Panc1 (cell line): ENCODE data around the gene PARP8. TPM values are rescaled to one million over a fixed set of nuclear protein-coding genes. Genes with fewer than 3 reads are reported as not detected.

Source experiments
- ATAC-seq: fragments of 200-7000 bp; cut with Tn5 transposase; 2 replicates; pipeline ENCODE4 v1.9.1; 2020; ENCODE audit warnings: mild to moderate bottlenecking, moderate library complexity
- BruUV-seq: library from RNA; stranded (reverse); fragments of 400-500 nt; replicated peaks from 2 replicates; lab custom pipeline; 2021; lab: Mats Ljungman, UMichigan
- CTCF ChIA-PET: fragments of 300-600 bp; sonication (Branson Sonifier 250); formaldehyde crosslinking; loops from one replicate; lab custom pipeline; 2022; ENCODE audit warnings: antibody characterized with exemption; lab: Charles Lee
- POLR2A ChIA-PET: fragments of 300-600 bp; sonication (Branson Sonifier 250); formaldehyde crosslinking; loops from one replicate; lab custom pipeline; 2022; ENCODE audit warnings: antibody characterized with exemption; lab: Charles Lee
- DNase-seq: peaks from one replicate; pipeline ENCODE4 v3.0.0-alpha.2; 2010; ENCODE audit warnings: low read depth, low spot score
- H3K27ac ChIP-seq: 2 replicates; pipeline ENCODE4 v1.5.1; 2011; ENCODE audit warnings: mild to moderate bottlenecking, low read length, inconsistent platforms
- H3K27me3 ChIP-seq: fragments of 200-500 bp; sonication (Bioruptor generic); 2 replicates; pipeline ENCODE4 v1.6.0; 2014; ENCODE audit warnings: low read length, inconsistent platforms; ENCODE audit not compliant: control insufficient read depth, insufficient read depth
- H3K36me3 ChIP-seq: fragments of 200-500 bp; sonication (Bioruptor generic); 2 replicates; pipeline ENCODE4 v1.5.1; 2014; ENCODE audit warnings: inconsistent platforms, mild to moderate bottlenecking, low read length, moderate library complexity; ENCODE audit not compliant: control insufficient read depth, insufficient read depth
- H3K4me1 ChIP-seq: 2 replicates; pipeline ENCODE4 v1.5.1; 2011; ENCODE audit warnings: inconsistent platforms, mild to moderate bottlenecking, low read length, moderate library complexity; ENCODE audit not compliant: control insufficient read depth, insufficient read depth
- H3K4me3 ChIP-seq, 2 experiments: 2 replicates each; pipeline ENCODE4 v1.5.1; 2011 to 2012; ENCODE audit warnings: low read depth in 2 of 2, low read length in 2 of 2, mild to moderate bottlenecking in 2 of 2, inconsistent platforms in 1 of 2, moderate library complexity in 1 of 2
- H3K9me3 ChIP-seq: fragments of 200-500 bp; sonication (Bioruptor generic); 2 replicates; pipeline ENCODE4 v1.5.1; 2014; ENCODE audit warnings: low read depth, mild to moderate bottlenecking, inconsistent platforms, low read length, moderate library complexity; ENCODE audit not compliant: control insufficient read depth, insufficient read depth
- SIN3A ChIP-seq: IDR thresholded peaks from 2 replicates; pipeline ENCODE4 v1.6.1; 2012; ENCODE audit warnings: low read depth, mild to moderate bottlenecking, low read length, moderate library complexity, borderline replicate concordance; ENCODE audit not compliant: insufficient read depth
- in situ Hi-C: cut with HindIII; loops from 2 replicates; pipeline ENCODE4 v1.10.0; 2016; ENCODE audit warnings: low sequenced_read_pairs, low pct_unique_long_range_greater_than_20kb
- intact Hi-C: fragments of 100-400 bp; cut with micrococcal nuclease; formaldehyde crosslinking; loops from one replicate; pipeline ENCODE4 v1.10.0; 2022; ENCODE audit not compliant: unreplicated experiment
- total RNA-seq: library from RNA; stranded (reverse); gene quantifications from one replicate; pipeline ENCODE4 v1.2.1, GENCODE V29; 2021; ENCODE audit not compliant: unreplicated experiment
- TF ChIP-seq, protein P1 (sequence below), 2 experiments: IDR thresholded peaks; 2 replicates each; pipeline ENCODE4 v1.6.1; 2011 to 2012; ENCODE audit warnings: low read depth in 2 of 2, control low read depth in 1 of 2, low read length in 1 of 2, mild to moderate bottlenecking in 1 of 2, moderate library complexity in 1 of 2; ENCODE audit not compliant: insufficient read depth in 1 of 2

PARP8 gene
- total RNA-seq, 1 experiment from 2014 or later: 20.2 TPM

- no TSS peak for BruUV-seq
- no peak overlapping the region for H3K4me3 ChIP-seq
- in situ Hi-C loops: no loop called here
- ATAC-seq (no peak), DNase-seq (no peak)
- TF ChIP-seq, protein P1, sequence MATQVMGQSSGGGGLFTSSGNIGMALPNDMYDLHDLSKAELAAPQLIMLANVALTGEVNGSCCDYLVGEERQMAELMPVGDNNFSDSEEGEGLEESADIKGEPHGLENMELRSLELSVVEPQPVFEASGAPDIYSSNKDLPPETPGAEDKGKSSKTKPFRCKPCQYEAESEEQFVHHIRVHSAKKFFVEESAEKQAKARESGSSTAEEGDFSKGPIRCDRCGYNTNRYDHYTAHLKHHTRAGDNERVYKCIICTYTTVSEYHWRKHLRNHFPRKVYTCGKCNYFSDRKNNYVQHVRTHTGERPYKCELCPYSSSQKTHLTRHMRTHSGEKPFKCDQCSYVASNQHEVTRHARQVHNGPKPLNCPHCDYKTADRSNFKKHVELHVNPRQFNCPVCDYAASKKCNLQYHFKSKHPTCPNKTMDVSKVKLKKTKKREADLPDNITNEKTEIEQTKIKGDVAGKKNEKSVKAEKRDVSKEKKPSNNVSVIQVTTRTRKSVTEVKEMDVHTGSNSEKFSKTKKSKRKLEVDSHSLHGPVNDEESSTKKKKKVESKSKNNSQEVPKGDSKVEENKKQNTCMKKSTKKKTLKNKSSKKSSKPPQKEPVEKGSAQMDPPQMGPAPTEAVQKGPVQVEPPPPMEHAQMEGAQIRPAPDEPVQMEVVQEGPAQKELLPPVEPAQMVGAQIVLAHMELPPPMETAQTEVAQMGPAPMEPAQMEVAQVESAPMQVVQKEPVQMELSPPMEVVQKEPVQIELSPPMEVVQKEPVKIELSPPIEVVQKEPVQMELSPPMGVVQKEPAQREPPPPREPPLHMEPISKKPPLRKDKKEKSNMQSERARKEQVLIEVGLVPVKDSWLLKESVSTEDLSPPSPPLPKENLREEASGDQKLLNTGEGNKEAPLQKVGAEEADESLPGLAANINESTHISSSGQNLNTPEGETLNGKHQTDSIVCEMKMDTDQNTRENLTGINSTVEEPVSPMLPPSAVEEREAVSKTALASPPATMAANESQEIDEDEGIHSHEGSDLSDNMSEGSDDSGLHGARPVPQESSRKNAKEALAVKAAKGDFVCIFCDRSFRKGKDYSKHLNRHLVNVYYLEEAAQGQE (IDR thresholded peaks at IDR 0.05; ENCODE audit: insufficient read depth in 1 of 2, low read depth in 2 of 2, low read length in 1 of 2): no peak
- TF ChIP-seq SIN3A: no peak
- H3K27ac ChIP-seq: no peak overlapping the region
- H3K9me3 ChIP-seq: no peaks in the 10 kb centered on the region
- intact Hi-C loops: no loop called here
- H3K36me3 ChIP-seq: no peaks in the 10 kb centered on the region
- ChIA-PET POLR2A (no interaction called here), CTCF (no interaction called here)
- H3K4me1 ChIP-seq: no peaks in the 10 kb centered on the region
- H3K27me3 ChIP-seq: no peaks in the 10 kb centered on the region
Observed at GRCh38 chr5:50889790-50890189, 223.4 kb downstream of the PARP8 start.

Other genes starting within 250 kb of the PARP8 start
- gene EMB, start 225.3 kb upstream of the PARP8 start, total RNA-seq: 65.9 TPM